ENCODE measurements around the gene FZD1. TPM values are rescaled to one million over a fixed set of nuclear protein-coding genes. Genes with fewer than 3 reads are reported as not detected.

The FZD1 gene
- total RNA-seq, 1 experiment from 2014 or later = 1.5 TPM

DNA sequence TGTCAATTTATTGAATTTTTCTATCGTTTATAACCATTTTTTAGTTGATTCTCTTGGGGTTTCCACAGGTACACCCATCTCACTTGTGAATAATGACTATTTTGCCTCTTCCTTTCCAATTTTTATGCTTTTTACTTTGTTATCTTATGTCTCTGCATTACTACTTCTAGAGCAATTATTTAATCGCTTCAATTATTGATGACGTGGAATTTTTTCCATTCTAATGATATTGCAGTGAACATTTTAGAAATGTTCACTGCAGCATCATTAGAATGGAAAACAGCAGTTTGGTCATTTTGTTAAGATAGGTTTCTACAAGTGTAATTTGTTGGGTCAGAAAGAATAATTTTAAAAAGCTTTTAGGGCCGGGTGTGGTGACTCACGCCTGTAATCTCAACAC lies 27.1 kb downstream of the FZD1 start:
- H3K27ac Mint-ChIP-seq (ENCODE audit: unreplicated experiment) = no peak overlapping the region
- Histone ChIP-seq H3K9me3 (no peaks in the 10 kb centered on the region), H3K4me3 (ENCODE audit: low read depth, low read length) (no peak overlapping the region), H3K36me3 (ENCODE audit: control insufficient read depth, insufficient read depth, low read length) (no peaks in the 10 kb centered on the region), H3K4me1 (no peaks in the 10 kb centered on the region), H3K27me3 (replicated peaks; ENCODE audit: control insufficient read depth, insufficient read depth, low read length) (no peaks in the 10 kb centered on the region; the same call in 1 of the 2 replicates)
- no peak overlapping the region for H3K4me3 Mint-ChIP-seq (ENCODE audit: unreplicated experiment)
- H3K27me3 Mint-ChIP-seq (ENCODE audit: insufficient read depth, unreplicated experiment) = peaks cover 21% of the 10 kb centered on the region
- no peak for DNase-seq
- no TSS peak for BruUV-seq (replicated peaks)
- H3K4me1 Mint-ChIP-seq (ENCODE audit: low read depth, unreplicated experiment) = no peaks in the 10 kb centered on the region
- intact Hi-C loops (cut with micrococcal nuclease; ENCODE audit: unreplicated experiment) = no loop called here
- CTCF ChIA-PET = no interaction called here
- TF ChIP-seq, protein P1, sequence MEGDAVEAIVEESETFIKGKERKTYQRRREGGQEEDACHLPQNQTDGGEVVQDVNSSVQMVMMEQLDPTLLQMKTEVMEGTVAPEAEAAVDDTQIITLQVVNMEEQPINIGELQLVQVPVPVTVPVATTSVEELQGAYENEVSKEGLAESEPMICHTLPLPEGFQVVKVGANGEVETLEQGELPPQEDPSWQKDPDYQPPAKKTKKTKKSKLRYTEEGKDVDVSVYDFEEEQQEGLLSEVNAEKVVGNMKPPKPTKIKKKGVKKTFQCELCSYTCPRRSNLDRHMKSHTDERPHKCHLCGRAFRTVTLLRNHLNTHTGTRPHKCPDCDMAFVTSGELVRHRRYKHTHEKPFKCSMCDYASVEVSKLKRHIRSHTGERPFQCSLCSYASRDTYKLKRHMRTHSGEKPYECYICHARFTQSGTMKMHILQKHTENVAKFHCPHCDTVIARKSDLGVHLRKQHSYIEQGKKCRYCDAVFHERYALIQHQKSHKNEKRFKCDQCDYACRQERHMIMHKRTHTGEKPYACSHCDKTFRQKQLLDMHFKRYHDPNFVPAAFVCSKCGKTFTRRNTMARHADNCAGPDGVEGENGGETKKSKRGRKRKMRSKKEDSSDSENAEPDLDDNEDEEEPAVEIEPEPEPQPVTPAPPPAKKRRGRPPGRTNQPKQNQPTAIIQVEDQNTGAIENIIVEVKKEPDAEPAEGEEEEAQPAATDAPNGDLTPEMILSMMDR (IDR thresholded peaks at IDR 0.05; ENCODE audit: insufficient read depth in 1 of 2, low read depth in 1 of 2, low read length in 1 of 2, severe bottlenecking in 1 of 2, unreplicated experiment in 1 of 2) = no peak
- no peaks in the 10 kb centered on the region for H3K36me3 Mint-ChIP-seq (ENCODE audit: insufficient read depth, unreplicated experiment)
- no peaks in the 10 kb centered on the region for H3K9me3 Mint-ChIP-seq (ENCODE audit: unreplicated experiment)
- POLR2A ChIA-PET = no interaction called here

DNA sequence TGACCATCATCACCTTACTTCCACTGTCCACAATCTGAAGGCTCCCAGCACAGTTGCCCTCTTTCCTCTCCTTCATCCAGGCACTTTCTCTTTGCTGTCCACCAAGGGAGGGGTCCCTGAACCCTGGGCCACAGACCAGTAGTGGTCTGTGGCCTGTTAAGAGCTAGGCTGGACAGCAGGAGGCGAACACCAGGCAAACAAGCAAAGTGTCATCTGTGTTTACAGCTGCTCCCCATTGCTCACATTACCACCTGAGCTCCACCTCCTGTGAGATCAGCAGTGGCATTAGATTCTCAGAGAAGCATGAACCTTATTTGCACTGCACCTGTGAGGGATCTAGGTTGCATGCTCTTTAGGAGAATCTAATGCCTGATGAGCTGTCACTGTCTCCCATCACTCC lies 27.7 kb downstream of the FZD1 start:
- H3K36me3 Mint-ChIP-seq (ENCODE audit: insufficient read depth, unreplicated experiment) = no peaks in the 10 kb centered on the region
- ChIA-PET POLR2A (no interaction called here), CTCF (no interaction called here)
- no peak for DNase-seq
- Histone ChIP-seq H3K4me3 (ENCODE audit: low read depth, low read length) (no peak overlapping the region), H3K9me3 (no peaks in the 10 kb centered on the region), H3K27me3 (replicated peaks; ENCODE audit: control insufficient read depth, insufficient read depth, low read length) (no peaks in the 10 kb centered on the region; the same call in 1 of the 2 replicates), H3K4me1 (no peaks in the 10 kb centered on the region), H3K36me3 (ENCODE audit: control insufficient read depth, insufficient read depth, low read length) (no peaks in the 10 kb centered on the region)
- H3K9me3 Mint-ChIP-seq (ENCODE audit: unreplicated experiment) = no peaks in the 10 kb centered on the region
- no TSS peak for BruUV-seq (replicated peaks)
- no peak overlapping the region for H3K4me3 Mint-ChIP-seq (ENCODE audit: unreplicated experiment)
- H3K27ac Mint-ChIP-seq (ENCODE audit: unreplicated experiment) = no peak overlapping the region
- TF ChIP-seq, protein P1 (IDR thresholded peaks at IDR 0.05; ENCODE audit: insufficient read depth in 1 of 2, low read depth in 1 of 2, low read length in 1 of 2, severe bottlenecking in 1 of 2, unreplicated experiment in 1 of 2) = no peak
- intact Hi-C loops (cut with micrococcal nuclease; ENCODE audit: unreplicated experiment) = no loop called here
- H3K4me1 Mint-ChIP-seq (ENCODE audit: low read depth, unreplicated experiment) = no peaks in the 10 kb centered on the region
- H3K27me3 Mint-ChIP-seq (ENCODE audit: insufficient read depth, unreplicated experiment) = peaks cover 21% of the 10 kb centered on the region

DNA sequence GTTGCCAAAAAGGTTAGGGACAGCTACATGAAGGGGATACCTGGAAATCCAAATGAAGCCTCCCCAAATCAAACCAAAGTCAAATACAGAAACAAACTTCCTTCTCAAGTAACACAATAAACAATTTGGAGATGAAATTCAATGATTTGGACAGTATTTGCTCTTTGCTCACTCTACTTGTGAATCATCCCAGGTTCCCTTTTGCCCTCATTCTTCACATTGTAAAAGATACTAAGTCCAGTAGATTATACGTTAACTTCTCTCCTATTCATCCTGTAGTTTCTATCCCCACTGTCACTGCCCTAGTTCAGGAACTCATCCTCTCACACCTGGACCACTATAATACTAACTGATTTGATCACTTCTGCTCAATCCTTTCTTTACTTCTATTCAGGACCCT lies 28.3 kb downstream of the FZD1 start:
- Mint-ChIP-seq H3K4me3 (ENCODE audit: unreplicated experiment) (no peak overlapping the region), H3K27me3 (ENCODE audit: insufficient read depth, unreplicated experiment) (peaks cover 21% of the 10 kb centered on the region), H3K4me1 (ENCODE audit: low read depth, unreplicated experiment) (no peaks in the 10 kb centered on the region), H3K36me3 (ENCODE audit: insufficient read depth, unreplicated experiment) (no peaks in the 10 kb centered on the region), H3K9me3 (ENCODE audit: unreplicated experiment) (no peaks in the 10 kb centered on the region), H3K27ac (ENCODE audit: unreplicated experiment) (no peak overlapping the region)
- Histone ChIP-seq H3K4me1 (no peaks in the 10 kb centered on the region), H3K27me3 (replicated peaks; ENCODE audit: control insufficient read depth, insufficient read depth, low read length) (no peaks in the 10 kb centered on the region; the same call in 1 of the 2 replicates), H3K36me3 (ENCODE audit: control insufficient read depth, insufficient read depth, low read length) (no peaks in the 10 kb centered on the region), H3K9me3 (no peaks in the 10 kb centered on the region), H3K4me3 (ENCODE audit: low read depth, low read length) (no peak overlapping the region)
- intact Hi-C loops (cut with micrococcal nuclease; ENCODE audit: unreplicated experiment) = no loop called here
- BruUV-seq (replicated peaks) = no TSS peak
- CTCF ChIA-PET = no interaction called here
- TF ChIP-seq, protein P1 (IDR thresholded peaks at IDR 0.05; ENCODE audit: insufficient read depth in 1 of 2, low read depth in 1 of 2, low read length in 1 of 2, severe bottlenecking in 1 of 2, unreplicated experiment in 1 of 2) = no peak
- DNase-seq = no peak
- POLR2A ChIA-PET = no interaction called here

Measured in Caco-2 (cell line).